GM06990 (cell line): ENCODE results near the gene CLASRP.

ENCODE experiments used
- DNase-seq: peaks from one replicate; pipeline ENCODE4 v3.0.0-alpha.2; 2011; ENCODE audit not compliant: insufficient read length; ENCODE audit errors: extremely low read depth
- H3K27me3 ChIP-seq: replicated peaks from 2 replicates; pipeline ENCODE4 v1.6.0; 2011; ENCODE audit warnings: low read length; ENCODE audit not compliant: control insufficient read depth, insufficient read depth
- H3K36me3 ChIP-seq: 2 replicates; pipeline ENCODE4 v1.5.1; 2011; ENCODE audit warnings: low read length; ENCODE audit not compliant: control insufficient read depth, insufficient read depth
- H3K4me3 ChIP-seq: replicated peaks from 2 replicates; pipeline ENCODE4 v1.5.1; 2011; ENCODE audit warnings: low read depth, mild to moderate bottlenecking, control low read depth, low read length
- CTCF ChIP-seq: IDR thresholded peaks from 2 replicates; pipeline ENCODE4 v1.5.1; 2011; ENCODE audit warnings: low read length, control low read depth, mild to moderate bottlenecking, inconsistent platforms; ENCODE audit not compliant: insufficient read depth, poor library complexity, severe bottlenecking

Gene CLASRP

GRCh38 chr19:45094707-45095106, 55.9 kb downstream of the CLASRP start:
- TF ChIP-seq CTCF: no peak
- Histone ChIP-seq H3K36me3 (peaks cover 14% of the 10 kb centered on the region), H3K4me3 (peak overlapping the region; percentile 66; the same call in 1 of the 2 replicates), H3K27me3 (no peaks in the 10 kb centered on the region)
- no peak for DNase-seq

GRCh38 chr19:45095496-45096413, 56.9 kb downstream of the CLASRP start:
- Histone ChIP-seq H3K4me3 (no peak overlapping the region), H3K27me3 (no peaks in the 10 kb centered on the region), H3K36me3 (peaks cover 10% of the 10 kb centered on the region)
- DNase-seq: no peak
- no peak for TF ChIP-seq CTCF

GRCh38 chr19:45096700-45097099, 57.9 kb downstream of the CLASRP start:
- Histone ChIP-seq H3K4me3 (no peak overlapping the region), H3K27me3 (no peaks in the 10 kb centered on the region), H3K36me3 (peaks cover 5% of the 10 kb centered on the region)

GRCh38 chr19:45097450-45097775, 58.6 kb downstream of the CLASRP start:
- H3K27me3 ChIP-seq: no peaks in the 10 kb centered on the region

More at GRCh38 chr19:45096700-45097099, 57.9 kb downstream of the CLASRP start:
- DNase-seq: no peak
- TF ChIP-seq CTCF: no peak

GRCh38 chr19:45097776-45098520, 59.1 kb downstream of the CLASRP start:
- no peaks in the 10 kb centered on the region for H3K27me3 ChIP-seq
- no peak for TF ChIP-seq CTCF
- no peak for DNase-seq
- peaks cover 5% of the 10 kb centered on the region for H3K36me3 ChIP-seq
- H3K4me3 ChIP-seq: no peak overlapping the region

More at GRCh38 chr19:45097450-45097775, 58.6 kb downstream of the CLASRP start:
- peaks cover 5% of the 10 kb centered on the region for H3K36me3 ChIP-seq
- DNase-seq: no peak
- H3K4me3 ChIP-seq: no peak overlapping the region
- TF ChIP-seq CTCF: no peak
